AG09309 (cell line): ENCODE data around the gene MYDGF.

Experiments used
- DNase-seq: peaks from one replicate; pipeline ENCODE4 v3.0.0-alpha.2; 2010; ENCODE audit warnings: low read depth
- H3K4me3 ChIP-seq: 2 replicates; pipeline ENCODE4 v1.5.1; 2011; ENCODE audit warnings: mild to moderate bottlenecking, low read depth, low read length, moderate library complexity; ENCODE audit not compliant: control insufficient read depth
- TF ChIP-seq, protein P1 (sequence below): IDR thresholded peaks from 2 replicates; pipeline ENCODE4 v1.5.1; 2011; ENCODE audit warnings: mild to moderate bottlenecking, low read depth, low read length, inconsistent platforms; ENCODE audit not compliant: insufficient read depth, control insufficient read depth; ENCODE audit errors: missing control alignments

Gene MYDGF

DNA sequence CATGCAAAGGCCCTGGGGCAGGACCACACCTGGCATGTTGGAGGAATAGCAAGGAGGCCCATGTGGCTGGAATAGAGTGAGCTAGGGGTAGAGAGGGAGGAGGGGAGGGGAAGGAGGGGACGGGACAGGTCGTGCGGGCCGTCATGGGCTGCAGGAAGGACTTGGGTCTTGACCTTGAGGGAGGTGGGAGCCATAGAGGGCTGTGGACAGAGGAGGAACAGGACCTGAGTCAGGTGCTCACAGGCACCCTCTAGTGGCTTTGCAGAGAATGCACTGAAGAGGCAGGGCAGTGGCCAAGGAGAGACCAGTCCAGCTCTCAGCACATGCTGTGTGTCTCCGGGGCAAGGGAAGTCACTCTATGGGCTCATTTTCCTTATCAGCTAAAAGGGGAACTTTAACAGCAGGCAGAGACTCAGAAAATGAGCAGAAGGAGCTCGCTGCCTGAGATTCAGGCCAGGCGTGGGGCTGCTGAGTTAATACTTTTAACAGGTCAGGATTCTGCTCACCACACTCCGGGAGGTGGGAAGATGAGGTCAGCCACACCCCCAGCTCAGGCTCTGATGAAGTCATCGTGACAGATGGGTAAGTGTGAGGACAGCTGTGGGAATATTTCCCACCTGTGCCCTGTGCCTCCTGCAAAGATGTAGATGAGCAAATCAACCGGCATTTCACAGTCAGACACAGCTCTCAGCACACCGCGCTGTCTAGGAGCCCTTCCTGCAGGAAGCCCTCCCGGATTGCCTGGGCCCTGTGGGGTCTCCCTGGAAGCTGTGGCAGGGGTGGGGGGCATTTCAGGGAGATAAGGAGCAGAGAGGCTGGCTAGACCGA is 36.8 kb downstream of the MYDGF start:
- no peak for DNase-seq
- no peak overlapping the region for H3K4me3 ChIP-seq
- TF ChIP-seq, protein P1, sequence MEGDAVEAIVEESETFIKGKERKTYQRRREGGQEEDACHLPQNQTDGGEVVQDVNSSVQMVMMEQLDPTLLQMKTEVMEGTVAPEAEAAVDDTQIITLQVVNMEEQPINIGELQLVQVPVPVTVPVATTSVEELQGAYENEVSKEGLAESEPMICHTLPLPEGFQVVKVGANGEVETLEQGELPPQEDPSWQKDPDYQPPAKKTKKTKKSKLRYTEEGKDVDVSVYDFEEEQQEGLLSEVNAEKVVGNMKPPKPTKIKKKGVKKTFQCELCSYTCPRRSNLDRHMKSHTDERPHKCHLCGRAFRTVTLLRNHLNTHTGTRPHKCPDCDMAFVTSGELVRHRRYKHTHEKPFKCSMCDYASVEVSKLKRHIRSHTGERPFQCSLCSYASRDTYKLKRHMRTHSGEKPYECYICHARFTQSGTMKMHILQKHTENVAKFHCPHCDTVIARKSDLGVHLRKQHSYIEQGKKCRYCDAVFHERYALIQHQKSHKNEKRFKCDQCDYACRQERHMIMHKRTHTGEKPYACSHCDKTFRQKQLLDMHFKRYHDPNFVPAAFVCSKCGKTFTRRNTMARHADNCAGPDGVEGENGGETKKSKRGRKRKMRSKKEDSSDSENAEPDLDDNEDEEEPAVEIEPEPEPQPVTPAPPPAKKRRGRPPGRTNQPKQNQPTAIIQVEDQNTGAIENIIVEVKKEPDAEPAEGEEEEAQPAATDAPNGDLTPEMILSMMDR: peak; percentile 86

DNA sequence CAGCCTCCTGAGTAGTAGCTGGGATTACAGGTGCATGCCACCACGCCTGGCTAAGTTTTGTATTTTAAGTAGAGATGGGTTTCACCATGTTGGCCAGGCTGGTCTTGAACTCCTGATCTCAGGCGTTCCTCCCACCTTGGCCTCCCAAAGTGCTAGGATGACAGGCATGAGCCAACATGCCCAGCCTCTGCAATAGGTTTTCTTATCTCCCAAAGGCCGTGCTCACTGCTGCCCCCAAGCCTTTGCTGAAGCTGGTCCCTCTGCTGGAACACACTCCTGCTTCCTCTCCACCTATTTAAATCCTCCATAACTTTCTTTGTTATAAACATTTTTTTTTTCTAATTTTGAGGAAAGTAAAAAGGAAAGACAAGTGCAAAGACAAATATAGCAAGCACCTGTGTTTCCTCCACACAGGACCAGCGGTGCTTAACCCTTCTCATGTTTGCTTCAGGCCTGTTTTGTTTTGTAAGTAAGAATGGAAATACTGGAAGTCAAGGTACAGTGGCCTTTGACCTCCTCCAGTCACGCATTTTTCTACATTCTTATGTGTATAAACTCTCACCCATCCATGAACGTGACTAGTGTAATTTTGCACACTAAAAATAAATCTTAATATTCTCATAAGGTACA is 45.3 kb downstream of the MYDGF start:
- DNase-seq: no peak
- TF ChIP-seq, protein P1: peak; percentile 30
- H3K4me3 ChIP-seq: no peak overlapping the region

DNA sequence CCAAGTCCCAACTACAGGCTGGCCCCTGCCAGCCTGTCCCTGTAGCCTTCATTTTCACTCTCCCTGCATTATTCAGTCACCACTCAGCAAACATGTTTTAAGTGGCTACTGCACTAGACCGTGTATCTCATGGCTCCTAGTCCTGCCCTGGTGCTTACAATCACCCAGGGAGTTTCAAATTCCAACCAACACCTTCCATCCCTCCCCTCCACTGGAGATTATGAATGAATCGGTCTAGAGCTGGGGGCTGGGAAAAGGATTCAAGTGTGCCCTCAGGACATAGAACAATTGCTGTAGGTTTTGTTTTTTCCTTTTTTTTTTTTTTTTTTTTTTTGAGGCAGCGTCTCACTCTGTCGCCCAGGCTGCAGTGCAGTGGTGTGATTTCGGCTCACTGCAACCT is 45.8 kb downstream of the MYDGF start:
- TF ChIP-seq, protein P1: no peak
- no peak for DNase-seq

GRCh38 chr19:4622695-4623421 is 47.3 kb downstream of the MYDGF start:
- no peak for DNase-seq
- no peak overlapping the region for H3K4me3 ChIP-seq
- TF ChIP-seq, protein P1: no peak

More for the DNA sequence above, 45.8 kb downstream of the MYDGF start:
- no peak overlapping the region for H3K4me3 ChIP-seq

DNA sequence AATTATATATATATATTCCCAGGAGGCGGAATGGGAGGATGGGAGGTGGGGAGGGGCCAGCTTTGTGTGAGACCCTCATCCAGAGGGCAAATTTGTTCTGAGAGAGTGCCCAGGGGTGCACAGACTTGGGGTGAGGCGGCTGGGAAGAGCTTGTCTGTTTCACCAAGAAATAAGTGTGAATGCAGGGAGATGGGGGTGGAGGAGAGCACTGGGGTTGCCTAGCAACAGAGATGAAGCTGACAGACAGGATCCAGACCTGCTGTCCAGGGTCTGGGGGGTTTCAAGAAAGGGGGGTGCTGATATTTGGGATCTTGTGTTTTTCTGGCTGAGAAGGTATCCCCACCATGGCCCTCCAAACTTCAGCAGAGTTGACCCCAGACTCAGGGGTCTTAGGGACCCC is 49.5 kb downstream of the MYDGF start:
- no peak for DNase-seq
- TF ChIP-seq, protein P1: no peak
- H3K4me3 ChIP-seq: no peak overlapping the region

DNA sequence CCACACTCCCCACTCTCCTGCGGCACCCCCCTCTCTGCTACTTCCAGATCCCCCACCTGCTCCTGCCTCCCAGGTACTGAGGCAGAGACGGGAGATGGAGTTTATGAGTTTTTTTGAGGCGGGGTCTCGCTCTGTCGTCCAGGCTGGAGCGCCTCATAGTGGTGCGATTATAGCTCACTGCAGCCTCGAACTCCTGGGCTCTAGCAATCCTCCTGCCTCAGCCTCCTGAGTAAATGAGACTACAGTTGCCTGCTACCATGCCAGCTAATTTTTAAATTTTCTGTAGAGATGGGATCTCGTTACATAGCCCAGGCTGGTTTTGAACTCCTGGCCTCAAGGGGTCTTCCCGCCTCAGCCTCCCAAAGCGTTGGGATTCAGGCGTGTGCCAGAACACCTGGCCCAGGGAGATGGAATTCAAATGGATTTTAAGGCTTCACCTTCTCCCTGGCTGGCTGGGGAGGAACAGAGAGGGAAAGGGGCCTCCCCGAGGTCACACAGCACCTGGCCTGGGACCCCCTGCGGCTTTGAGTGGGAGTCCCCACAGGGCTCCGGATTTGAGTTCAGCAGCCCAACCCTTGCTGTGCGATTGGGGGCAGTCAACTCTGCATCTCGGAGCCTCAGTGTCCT is 50.4 kb downstream of the MYDGF start:
- TF ChIP-seq, protein P1: no peak
- H3K4me3 ChIP-seq: no peak overlapping the region
- DNase-seq: no peak
